ENCODE results near the gene PNPLA7. TPM values are rescaled to one million over a fixed set of nuclear protein-coding genes. Genes with fewer than 3 reads are reported as not detected.
"Not testable (repeated sequence)": the region's sequence is repeated elsewhere in the genome, so short reads cannot be mapped to it uniquely, and the experiment has no call there.

Gene PNPLA7
- total RNA-seq, 1 donor from 2014 or later, result 13.5 TPM

- peaks cover 22 to 32% of the 10 kb centered on the region in 2 donors for H3K36me3 ChIP-seq
- H3K27ac ChIP-seq, result no peak overlapping the region
- no peak overlapping the region for H3K4me3 ChIP-seq
- intact Hi-C loops (cut with DNase I), result no loop called here
- no peaks in the 10 kb centered on the region for H3K9me3 ChIP-seq
- DNase-seq (ENCODE audit: low spot score in 2 of 2), result no peak
- peaks cover 0 to 16% of the 10 kb centered on the region in 2 donors for H3K4me1 ChIP-seq
- H3K27me3 ChIP-seq, result no peaks in the 10 kb centered on the region
- no peak for TF ChIP-seq CTCF (IDR thresholded peaks at IDR 0.05)
Measured at GRCh38 chr9:137574192-137574591, 24.0 kb upstream of the PNPLA7 start.

GRCh38 chr9:137570566-137570965 is 20.4 kb upstream of the PNPLA7 start:
- intact Hi-C loops (cut with DNase I), result no loop called here
- no peak overlapping the region for H3K27ac ChIP-seq
- no peaks in the 10 kb centered on the region for H3K4me1 ChIP-seq
- H3K9me3 ChIP-seq, result no peaks in the 10 kb centered on the region
- no peak for TF ChIP-seq CTCF (IDR thresholded peaks at IDR 0.05)
- no peak for DNase-seq (ENCODE audit: low spot score in 2 of 2)
- no peaks in the 10 kb centered on the region for H3K27me3 ChIP-seq
- peaks cover 22 to 32% of the 10 kb centered on the region in 2 donors for H3K36me3 ChIP-seq
- no peak overlapping the region for H3K4me3 ChIP-seq

- H3K27me3 ChIP-seq, result no peaks in the 10 kb centered on the region
- intact Hi-C loops (cut with DNase I), result no loop called here
- H3K27ac ChIP-seq, result no peak overlapping the region
- no peaks in the 10 kb centered on the region for H3K9me3 ChIP-seq
- no peaks in the 10 kb centered on the region for H3K4me1 ChIP-seq
- no peak for TF ChIP-seq CTCF (IDR thresholded peaks at IDR 0.05)
- DNase-seq (ENCODE audit: low spot score in 2 of 2), result no peak
- H3K4me3 ChIP-seq, result no peak overlapping the region
- peaks cover 25 to 30% of the 10 kb centered on the region in 2 donors for H3K36me3 ChIP-seq
Measured at GRCh38 chr9:137569609-137570203, 19.5 kb upstream of the PNPLA7 start.

GRCh38 chr9:137568445-137568844 is 18.2 kb upstream of the PNPLA7 start:
- H3K4me3 ChIP-seq; H3K9me3 ChIP-seq; H3K4me1 ChIP-seq; H3K27me3 ChIP-seq; H3K27ac ChIP-seq; intact Hi-C loops (cut with DNase I); DNase-seq (ENCODE audit: low spot score in 2 of 2): not testable (repeated sequence)
- peaks cover 29 to 31% of the 10 kb centered on the region in 2 donors for H3K36me3 ChIP-seq

- peaks cover 21 to 31% of the 10 kb centered on the region in 2 donors for H3K36me3 ChIP-seq
- no peak for TF ChIP-seq CTCF (IDR thresholded peaks at IDR 0.05)
- no peak for DNase-seq (ENCODE audit: low spot score in 2 of 2)
- intact Hi-C loops (cut with DNase I), result no loop called here
- H3K27ac ChIP-seq, result no peak overlapping the region
- H3K27me3 ChIP-seq, result no peaks in the 10 kb centered on the region
- H3K4me3 ChIP-seq, result no peak overlapping the region
- no peaks in the 10 kb centered on the region for H3K4me1 ChIP-seq
- no peaks in the 10 kb centered on the region for H3K9me3 ChIP-seq
Measured at GRCh38 chr9:137564817-137565411, 14.7 kb upstream of the PNPLA7 start.

- Histone ChIP-seq H3K36me3 (peaks cover 24 to 33% of the 10 kb centered on the region in 2 donors), H3K4me3 (no peak overlapping the region), H3K9me3 (no peaks in the 10 kb centered on the region), H3K27ac (no peak overlapping the region), H3K4me1 (no peaks in the 10 kb centered on the region), H3K27me3 (no peaks in the 10 kb centered on the region)
- no peak for TF ChIP-seq CTCF (IDR thresholded peaks at IDR 0.05)
- no peak for DNase-seq (ENCODE audit: low spot score in 2 of 2)
- intact Hi-C loops (cut with DNase I), result no loop called here
Measured at GRCh38 chr9:137564134-137564533, 13.9 kb upstream of the PNPLA7 start.

Measured in ascending aorta (tissue), 2 donors.